Endothelial cell of umbilical vein (primary cell): ENCODE data around the gene BCAS4.
A peak's percentile ranks its signal among the peaks of the same experiment; 100 is the strongest.

Experiments used
- EZH2 ChIP-seq: IDR thresholded peaks from 2 replicates; pipeline ENCODE4 v1.6.1; 2012; ENCODE audit warnings: borderline replicate concordance, low read depth, mild to moderate bottlenecking, moderate library complexity, low read length, inconsistent platforms; ENCODE audit not compliant: severe bottlenecking
- MYC ChIP-seq: IDR thresholded peaks from one replicate; pipeline ENCODE4 v1.6.1; 2011; ENCODE audit warnings: mild to moderate bottlenecking, low read depth, low read length
- POLR2A ChIP-seq: IDR thresholded peaks from 2 replicates; pipeline ENCODE4 v1.6.1; 2012; ENCODE audit warnings: low read depth, mild to moderate bottlenecking, control low read depth, low read length
- POLR2AphosphoS5 ChIP-seq: IDR thresholded peaks from 2 replicates; pipeline ENCODE4 v1.6.1; 2012; ENCODE audit warnings: low read depth, mild to moderate bottlenecking, control low read depth, low read length, moderate library complexity; ENCODE audit not compliant: insufficient read depth
- TF ChIP-seq, protein P1 (sequence below), 2 donors: IDR thresholded peaks; 1 replicate in 1 of 2; 2 replicates in 1 of 2; pipeline ENCODE4 v1.5.1; 2011; ENCODE audit warnings: low read length in 2 of 2, mild to moderate bottlenecking in 2 of 2, moderate library complexity in 2 of 2, control low read depth in 1 of 2, inconsistent platforms in 1 of 2, low read depth in 1 of 2; ENCODE audit not compliant: insufficient read depth in 1 of 2; ENCODE audit errors: extremely low read depth in 1 of 2

GRCh38 chr20:50790651-50791277 lies 4.1 kb upstream of the BCAS4 start:
- TF ChIP-seq POLR2A: peak; percentile 71
- TF ChIP-seq MYC: no peak
- peak; percentile 82 for TF ChIP-seq POLR2AphosphoS5
- TF ChIP-seq, protein P1, sequence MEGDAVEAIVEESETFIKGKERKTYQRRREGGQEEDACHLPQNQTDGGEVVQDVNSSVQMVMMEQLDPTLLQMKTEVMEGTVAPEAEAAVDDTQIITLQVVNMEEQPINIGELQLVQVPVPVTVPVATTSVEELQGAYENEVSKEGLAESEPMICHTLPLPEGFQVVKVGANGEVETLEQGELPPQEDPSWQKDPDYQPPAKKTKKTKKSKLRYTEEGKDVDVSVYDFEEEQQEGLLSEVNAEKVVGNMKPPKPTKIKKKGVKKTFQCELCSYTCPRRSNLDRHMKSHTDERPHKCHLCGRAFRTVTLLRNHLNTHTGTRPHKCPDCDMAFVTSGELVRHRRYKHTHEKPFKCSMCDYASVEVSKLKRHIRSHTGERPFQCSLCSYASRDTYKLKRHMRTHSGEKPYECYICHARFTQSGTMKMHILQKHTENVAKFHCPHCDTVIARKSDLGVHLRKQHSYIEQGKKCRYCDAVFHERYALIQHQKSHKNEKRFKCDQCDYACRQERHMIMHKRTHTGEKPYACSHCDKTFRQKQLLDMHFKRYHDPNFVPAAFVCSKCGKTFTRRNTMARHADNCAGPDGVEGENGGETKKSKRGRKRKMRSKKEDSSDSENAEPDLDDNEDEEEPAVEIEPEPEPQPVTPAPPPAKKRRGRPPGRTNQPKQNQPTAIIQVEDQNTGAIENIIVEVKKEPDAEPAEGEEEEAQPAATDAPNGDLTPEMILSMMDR (IDR thresholded peaks at IDR 0.05; ENCODE audit: extremely low read depth in 1 of 2, insufficient read depth in 1 of 2, low read depth in 1 of 2, low read length in 2 of 2): peak; percentile 87 to 97
- no peak for TF ChIP-seq EZH2
